Stimulated activated CD8-positive, alpha-beta memory T cell treated with anti-CD3 and anti-CD28 coated beads, Interleukin-7, amount 100 ng/mL, for 24 hours (primary cell): ENCODE results near the gene PRCC.

Experiments used
- DNase-seq: peaks from one replicate; pipeline ENCODE4 v3.0.0-alpha.2; 2020; ENCODE audit warnings: low read depth

The PRCC gene

GRCh38 chr1:156796340-156797097, 29.2 kb downstream of the PRCC start:
- no peak for DNase-seq

GRCh38 chr1:156797212-156797871, 30.0 kb downstream of the PRCC start:
- DNase-seq, result no peak

DNA sequence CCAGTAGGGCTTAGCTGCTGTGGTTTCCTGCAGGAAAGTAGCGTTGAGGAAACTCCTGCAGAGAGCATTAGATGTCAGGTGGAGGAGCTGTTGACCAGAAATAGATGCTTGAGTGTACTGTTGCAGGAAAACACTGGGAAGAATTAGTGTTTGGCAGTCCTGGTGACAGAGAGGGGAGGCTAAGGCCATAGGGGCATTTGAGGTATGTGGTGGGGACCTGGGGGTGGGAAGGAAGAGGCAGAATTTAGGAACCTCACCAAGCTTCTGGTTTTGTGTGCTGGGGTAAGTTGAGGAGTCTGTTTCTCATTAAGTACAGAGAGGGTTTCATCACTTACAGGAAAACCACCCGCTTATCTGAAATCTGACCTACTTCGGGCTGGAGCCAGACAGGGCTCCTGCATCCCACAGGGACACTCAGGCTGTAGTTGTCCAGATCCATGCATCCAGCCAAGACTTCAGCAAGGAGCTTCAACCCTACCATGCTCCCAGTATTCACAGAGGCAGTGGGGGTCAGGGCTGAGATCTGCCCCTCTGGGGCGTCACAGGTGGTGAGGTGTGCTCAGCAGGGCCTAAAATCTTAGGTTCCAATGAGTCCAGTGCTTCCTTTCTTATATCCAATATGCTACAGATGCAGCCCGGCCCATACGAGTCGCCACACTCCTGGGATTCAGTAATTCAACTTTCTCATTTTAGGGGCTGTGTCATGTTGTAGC, 34.2 kb downstream of the PRCC start:
- no peak for DNase-seq

- DNase-seq, result no peak
Measured at GRCh38 chr1:156802421-156802935, 35.1 kb downstream of the PRCC start.

DNA sequence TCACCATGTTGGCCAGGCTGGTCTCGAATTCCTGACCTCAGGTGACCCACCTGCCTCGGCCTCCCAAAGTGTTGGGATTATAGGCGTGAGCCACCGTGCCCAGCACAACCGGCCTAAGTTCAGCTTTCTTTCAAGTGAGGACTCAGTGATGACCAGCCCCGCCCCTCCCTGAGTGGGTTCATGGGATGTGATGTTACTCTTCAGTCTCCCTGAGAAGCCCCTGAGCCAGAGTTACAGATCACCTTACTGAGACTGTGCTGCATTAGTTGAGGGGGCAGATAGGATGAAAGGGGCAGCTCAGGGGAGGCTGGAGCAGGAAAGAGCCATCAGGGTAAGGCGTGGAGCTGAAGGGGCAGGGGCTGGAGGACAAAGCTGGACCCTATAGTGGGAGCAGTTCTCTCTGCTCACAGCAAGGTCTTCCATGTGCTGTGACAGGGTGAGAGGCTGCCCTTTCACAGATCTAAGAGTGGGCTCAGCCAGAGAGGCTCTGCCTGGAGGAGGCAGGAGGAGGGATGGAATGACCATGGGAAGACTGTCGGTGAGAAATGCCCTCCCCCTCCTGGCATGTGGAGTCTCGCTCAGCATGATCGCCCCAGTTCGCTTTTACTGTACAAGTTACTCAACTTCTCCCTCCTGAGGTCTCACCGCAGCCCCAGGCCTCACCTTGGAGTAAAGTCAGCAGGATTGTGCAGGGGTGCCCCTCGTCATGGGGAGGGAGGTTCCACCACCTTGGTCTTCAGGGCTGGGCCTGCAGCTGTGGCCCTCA, 35.9 kb downstream of the PRCC start:
- DNase-seq, result no peak

- no peak for DNase-seq
Measured at GRCh38 chr1:156804026-156804425, 36.7 kb downstream of the PRCC start.

DNA sequence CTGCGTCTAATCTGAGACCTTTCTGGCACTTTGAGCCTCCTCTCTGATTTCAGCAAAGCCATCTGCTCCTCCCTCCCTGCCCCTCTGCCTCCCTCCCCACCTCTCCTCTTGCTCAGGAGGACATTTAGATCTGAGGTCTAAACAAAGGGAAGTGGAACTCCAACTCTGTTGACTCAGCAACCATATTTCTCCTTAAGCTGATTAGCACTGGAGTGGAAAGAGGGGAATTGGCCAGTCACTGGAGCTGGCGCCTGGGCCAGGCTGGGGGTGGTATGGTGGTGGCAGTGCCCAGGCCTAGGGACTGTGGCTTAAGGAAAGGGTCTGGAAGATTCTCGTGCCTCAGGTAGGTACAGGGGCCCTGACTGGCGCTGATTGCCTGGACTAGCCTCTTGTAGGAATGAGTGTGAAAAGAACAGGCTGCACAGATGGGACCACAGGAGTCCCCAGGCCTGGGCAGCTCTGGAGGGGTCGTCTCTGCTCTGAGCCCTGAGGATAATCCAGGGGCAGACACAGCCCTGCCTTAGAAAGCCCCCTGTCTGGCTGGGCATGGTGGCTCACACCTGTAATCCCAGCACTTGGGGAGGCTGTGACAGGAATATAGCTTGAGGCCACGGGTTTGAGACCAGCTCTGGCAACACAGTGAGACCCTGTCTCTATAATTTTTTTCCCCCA, 37.4 kb downstream of the PRCC start:
- no peak for DNase-seq

- DNase-seq, result no peak
Measured at GRCh38 chr1:156805766-156806511, 38.6 kb downstream of the PRCC start.

DNA sequence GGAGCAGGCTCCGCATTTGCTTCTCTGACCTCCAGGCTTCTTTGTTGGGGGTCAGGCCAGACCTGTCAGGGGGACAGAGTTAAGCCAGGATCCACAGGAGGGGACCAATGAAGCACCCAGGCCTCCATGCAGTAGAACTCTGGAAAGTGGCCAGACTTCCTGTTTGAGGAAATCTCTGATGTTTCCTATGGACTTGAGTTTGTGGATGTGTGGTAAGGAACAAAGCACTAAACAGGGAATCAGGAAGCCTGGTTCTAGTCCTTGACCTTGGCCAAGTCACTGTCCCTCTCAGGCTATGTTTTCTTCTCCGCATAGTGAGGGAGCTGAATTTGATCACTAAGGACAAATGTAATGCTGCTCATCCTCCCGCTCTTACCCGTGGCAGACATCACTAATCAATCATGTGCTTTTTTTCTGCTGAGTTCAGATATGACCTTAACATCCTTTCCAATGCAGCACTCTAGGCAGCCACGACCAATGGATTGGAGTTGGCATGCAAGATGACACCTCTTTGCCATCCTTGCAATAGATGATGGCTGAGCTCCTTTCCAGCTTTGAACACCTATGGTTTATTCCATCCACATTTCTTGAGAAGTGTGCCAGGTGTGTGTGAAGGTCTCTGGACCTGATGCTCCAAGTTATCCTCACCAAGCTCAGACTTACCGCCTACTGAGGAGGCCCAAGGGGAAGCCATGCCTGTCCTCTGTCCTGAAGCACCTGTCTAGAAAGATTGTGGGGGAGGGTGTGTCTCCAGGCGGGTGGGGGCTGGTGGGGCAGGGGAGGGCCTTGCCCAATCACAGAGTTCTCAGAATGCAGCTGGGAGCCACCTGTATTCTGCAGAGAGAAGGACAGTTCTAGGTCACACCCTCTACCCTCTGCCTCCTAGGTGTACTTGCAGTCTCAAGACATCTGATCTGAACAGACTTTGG, 39.4 kb downstream of the PRCC start:
- DNase-seq, result no peak

DNA sequence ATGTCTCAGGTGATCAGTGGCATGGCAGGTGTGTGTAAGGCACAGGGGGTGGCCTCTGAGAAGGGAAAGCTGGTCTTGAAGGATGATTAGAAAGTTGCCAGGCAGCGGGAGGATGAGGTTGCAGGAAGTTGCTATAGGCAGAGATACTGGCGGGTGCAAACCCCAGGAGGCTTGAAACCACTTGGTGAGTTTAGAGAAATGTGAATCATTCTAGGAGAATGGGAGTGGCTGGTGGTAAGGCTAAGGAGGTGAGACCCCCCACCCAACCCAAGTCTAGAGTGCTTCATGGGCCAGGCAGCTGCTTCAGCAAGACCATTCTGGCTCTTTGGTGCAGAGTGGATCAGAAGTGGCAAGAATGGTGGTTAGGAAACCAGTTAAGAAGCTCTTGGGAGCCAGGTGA, 40.3 kb downstream of the PRCC start:
- DNase-seq, result no peak

GRCh38 chr1:156808186-156809030, 41.1 kb downstream of the PRCC start:
- no peak for DNase-seq

DNA sequence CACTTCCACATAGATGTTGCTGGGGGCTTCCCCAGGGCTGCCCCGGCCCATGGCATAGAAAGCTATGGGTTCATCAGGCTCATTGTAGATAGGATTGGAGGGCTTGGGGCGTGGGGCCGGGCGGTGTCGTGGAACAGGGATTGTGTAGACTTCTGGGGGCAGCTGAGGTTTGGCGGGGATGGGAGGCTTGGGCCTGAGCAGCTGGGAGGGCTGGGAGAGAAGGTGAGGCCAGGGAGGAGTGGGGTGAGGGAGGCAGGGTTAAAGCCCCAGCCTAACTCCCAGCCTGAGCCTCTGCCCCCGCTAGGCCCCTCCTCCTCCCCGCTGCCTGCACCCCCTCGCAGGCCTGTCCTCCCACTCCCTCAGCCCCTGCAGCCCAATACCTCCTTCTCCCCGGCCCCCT, 41.9 kb downstream of the PRCC start:
- no peak for DNase-seq

GRCh38 chr1:156809711-156810366, 42.5 kb downstream of the PRCC start:
- DNase-seq, result no peak

DNA sequence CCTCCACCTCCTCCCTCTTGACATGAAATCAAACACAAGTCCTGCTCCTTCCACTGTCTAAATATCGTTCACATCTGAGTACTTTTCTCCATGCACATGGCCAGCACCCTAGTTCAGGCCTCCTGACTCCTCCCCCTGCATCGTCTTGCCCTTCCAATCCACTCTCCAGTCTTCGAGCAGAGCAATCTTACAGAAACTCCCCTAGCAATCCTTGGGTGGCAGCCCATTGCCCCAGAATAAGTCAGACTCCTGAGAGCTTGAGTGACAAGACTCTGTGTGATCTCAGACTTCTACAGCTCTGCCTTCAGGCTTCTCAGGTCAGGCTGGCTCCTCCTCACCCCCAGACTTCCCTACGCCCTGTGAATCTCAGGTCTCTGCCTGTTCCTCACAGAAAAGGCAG, 43.8 kb downstream of the PRCC start:
- no peak for DNase-seq

- no peak for DNase-seq
Measured at GRCh38 chr1:156812293-156812990, 45.1 kb downstream of the PRCC start.

DNA sequence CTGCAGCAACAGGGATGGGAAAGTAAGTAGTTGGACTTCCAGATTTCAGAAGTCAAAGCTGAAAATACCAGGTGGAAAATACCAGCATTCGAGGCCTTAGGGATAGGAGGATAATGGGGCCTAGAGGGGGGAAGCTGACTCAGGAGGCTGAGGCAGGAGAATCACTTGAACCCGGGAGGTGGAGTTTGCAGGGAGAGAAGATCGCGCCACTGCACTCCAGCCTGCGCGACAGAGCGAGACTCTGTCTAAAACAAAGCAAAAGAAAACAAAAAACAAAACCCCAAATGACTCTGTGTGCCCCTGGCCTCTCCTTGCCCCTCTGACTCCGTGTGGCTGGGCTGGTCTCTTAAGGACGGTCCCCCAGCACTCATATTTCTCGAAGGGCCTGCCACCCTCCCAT, 46.0 kb downstream of the PRCC start:
- DNase-seq, result no peak

DNA sequence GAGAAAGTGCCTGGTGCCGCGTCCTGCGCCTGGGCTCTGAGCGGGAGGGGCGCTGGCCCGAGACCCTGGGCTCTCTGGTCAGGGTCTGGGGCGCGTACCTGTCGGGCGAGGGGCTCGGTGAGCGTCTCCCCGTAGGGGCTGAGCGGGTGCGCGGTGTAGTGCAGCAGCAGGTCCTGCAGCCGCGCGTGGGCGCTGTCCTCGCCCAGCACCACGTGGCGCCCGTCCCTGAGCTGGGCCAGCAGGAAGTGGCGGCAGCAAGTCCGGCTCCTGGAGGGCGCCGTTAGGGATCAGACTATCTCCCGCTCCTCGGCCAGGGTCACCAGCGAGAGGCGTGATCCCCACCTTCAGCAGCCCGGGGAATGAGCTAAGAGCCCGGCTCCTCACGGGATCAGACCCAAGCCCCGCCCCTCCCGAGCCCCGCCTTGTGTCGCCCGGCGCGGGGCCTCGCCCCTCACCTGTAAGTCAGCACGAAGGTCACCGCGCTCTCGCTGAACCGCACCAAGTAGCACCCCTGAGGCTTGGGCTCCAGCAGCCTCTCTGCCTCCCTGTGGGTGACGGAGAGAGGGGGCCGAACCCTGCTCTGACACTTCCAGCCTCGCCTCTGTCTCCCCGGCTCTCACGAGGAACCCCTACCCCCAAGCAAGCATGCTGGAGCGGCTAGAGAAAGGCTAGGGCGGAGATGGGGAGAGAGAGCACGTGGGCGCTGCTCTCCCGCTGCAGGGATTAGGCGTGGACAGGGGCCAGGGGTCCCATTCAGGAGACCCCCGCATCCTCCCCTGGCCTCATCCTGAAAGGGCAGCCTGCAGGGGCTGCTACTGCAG, 46.6 kb downstream of the PRCC start:
- DNase-seq, result peak; percentile 46
